Measurements from ENCODE around the gene MRPL24.

DNA sequence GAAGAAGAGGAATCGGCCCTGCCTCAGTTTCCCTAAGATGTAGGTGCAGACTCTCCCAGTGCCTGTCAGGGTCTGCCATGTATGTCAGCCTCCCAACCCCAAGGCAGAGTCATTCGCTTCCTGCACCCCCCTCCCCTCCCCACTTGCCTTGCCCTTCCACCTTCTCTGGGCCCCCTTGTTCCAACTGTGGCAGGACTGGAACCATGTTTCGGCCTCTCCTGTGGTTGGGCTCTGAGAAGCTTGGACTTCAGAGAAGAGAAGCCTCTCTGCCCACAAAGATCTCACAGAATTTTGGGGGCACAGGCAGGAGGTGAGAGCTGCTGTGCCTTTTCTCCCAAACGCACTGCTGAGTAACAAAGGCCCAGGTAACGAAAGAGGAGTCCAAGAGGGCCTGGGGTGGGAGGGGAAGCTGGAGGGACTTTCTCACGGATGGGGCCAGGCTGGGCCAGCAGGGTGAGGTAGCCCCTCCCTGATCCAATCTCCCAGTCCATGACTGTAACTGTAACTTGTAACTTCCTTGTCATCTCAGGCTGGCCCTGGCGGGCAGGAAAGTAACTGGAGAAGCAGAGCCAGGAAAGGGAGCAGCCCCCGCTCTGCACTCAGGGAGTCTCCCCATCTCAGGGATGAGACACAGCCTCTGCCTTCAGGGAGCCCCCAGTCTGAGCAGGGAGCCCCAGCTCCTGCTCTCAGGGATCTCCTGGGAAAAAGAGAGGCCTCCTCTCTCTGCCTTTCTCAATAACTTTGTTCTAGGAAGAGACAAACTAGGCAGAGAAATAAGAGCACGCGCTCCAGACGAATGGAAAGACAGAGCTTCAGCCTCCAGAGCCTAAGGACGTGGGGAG is 46.8 kb downstream of the MRPL24 start:
- TF ChIP-seq, protein P1, sequence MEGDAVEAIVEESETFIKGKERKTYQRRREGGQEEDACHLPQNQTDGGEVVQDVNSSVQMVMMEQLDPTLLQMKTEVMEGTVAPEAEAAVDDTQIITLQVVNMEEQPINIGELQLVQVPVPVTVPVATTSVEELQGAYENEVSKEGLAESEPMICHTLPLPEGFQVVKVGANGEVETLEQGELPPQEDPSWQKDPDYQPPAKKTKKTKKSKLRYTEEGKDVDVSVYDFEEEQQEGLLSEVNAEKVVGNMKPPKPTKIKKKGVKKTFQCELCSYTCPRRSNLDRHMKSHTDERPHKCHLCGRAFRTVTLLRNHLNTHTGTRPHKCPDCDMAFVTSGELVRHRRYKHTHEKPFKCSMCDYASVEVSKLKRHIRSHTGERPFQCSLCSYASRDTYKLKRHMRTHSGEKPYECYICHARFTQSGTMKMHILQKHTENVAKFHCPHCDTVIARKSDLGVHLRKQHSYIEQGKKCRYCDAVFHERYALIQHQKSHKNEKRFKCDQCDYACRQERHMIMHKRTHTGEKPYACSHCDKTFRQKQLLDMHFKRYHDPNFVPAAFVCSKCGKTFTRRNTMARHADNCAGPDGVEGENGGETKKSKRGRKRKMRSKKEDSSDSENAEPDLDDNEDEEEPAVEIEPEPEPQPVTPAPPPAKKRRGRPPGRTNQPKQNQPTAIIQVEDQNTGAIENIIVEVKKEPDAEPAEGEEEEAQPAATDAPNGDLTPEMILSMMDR (IDR thresholded peaks at IDR 0.05; ENCODE audit: insufficient read depth, low read depth, low read length): no peak
- TF ChIP-seq EZH2 (IDR thresholded peaks at IDR 0.05; ENCODE audit: insufficient read depth, low read length): no peak
